Activated gamma-delta T cell (primary cell): ENCODE results near the gene KLF7.

Experiments used
- DNase-seq: peaks from one replicate; lab custom pipeline; 2025; lab: John Stamatoyannopoulos, UW

KLF7 gene

GRCh38 chr2:207149249-207150213 is 16.2 kb downstream of the KLF7 start:
- no peak for DNase-seq

GRCh38 chr2:207148020-207148419 is 17.7 kb downstream of the KLF7 start:
- no peak for DNase-seq

GRCh38 chr2:207144173-207144785 is 21.5 kb downstream of the KLF7 start:
- DNase-seq = no peak

GRCh38 chr2:207143215-207144172 is 22.3 kb downstream of the KLF7 start:
- no peak for DNase-seq

GRCh38 chr2:207142461-207142860 is 23.3 kb downstream of the KLF7 start:
- no peak for DNase-seq

DNA sequence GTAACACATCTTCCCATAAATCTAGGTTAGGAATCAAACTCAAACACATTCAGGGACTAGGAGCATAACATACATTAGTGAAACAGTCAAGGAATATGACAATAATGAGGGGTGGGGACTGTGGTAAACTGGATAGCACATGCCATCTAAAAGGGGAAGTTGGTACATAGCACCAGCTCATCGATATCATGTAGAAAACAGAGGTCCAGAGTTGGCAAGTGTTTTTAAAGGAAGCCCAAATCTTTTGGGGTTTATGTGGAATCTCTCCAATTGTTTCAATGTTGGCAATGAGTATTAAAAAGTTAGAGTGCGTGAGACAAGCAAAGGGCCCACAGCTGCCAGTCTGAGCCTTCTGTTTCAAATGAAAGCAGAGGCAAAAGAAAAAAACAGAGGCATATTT is 24.4 kb downstream of the KLF7 start:
- no peak for DNase-seq

- no peak for DNase-seq
Observed at GRCh38 chr2:207140265-207140664, 25.5 kb downstream of the KLF7 start.

GRCh38 chr2:207139552-207139951 is 26.2 kb downstream of the KLF7 start:
- DNase-seq = no peak

GRCh38 chr2:207138627-207139297 is 27.0 kb downstream of the KLF7 start:
- no peak for DNase-seq

DNA sequence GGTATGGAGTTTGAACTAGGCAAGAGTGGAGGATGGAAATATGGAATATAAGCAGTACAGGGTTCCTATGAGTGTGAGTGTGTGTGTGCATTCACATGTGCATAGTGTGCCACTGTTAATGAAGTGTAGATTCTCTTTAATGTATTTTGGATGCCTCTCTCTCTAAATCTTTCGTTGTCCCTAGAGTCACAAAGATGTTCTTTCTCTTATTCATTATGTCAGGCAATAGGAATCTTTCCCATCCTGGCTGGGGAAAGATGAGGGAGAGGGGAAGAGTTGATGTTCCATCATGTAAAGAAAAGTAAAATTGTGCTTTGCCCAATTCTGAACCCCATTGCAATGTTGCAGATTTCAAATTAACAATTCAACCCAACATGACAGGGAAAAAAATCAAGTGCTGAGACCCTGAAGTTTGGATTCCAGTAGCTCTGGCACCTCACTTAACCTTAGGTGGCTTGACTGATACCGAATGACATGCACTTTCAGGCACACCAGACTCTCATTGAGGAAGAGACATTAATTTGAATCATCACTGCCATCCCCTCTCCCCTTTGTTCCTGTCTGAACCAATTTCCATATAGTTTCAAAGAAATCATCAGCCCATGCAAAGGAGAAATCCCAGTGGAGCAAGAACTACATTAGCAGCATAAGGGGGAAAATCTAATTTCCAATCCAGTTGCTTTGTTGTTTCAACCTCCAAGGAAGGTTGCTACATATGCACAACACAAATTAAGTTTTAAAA is 28.0 kb downstream of the KLF7 start:
- DNase-seq = no peak

- DNase-seq = no peak
Observed at GRCh38 chr2:207136874-207137273, 28.9 kb downstream of the KLF7 start.

DNA sequence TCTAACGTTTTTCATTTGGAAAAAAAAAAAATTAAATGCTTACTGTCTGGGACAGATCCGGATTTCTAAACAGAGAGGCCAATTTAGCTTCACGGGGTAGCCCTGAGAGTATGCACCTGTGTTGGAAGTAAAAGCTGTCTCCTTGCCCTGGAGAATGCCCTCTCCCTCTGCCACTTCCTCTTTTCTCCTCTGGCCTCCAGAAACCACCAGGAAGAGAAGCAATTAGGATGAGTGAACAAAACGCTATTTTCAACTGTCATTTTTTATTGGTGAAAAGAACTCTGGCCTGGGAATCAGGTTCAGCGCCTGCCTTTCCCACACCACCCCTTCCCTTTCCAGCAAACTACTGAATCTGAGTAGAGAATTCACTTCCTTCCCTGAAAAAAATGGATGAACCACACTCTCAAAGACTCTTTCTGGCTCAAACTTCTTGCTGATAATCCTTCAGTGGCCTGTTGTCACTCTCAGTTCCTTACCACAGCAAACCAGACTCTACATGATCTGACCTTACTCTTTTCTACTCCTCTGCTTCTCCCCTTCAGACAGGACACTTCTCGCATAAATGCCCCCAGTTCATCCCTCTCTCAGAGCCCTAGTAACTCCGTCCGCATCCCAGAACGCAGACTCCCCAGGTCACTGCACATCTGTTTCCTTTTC is 29.8 kb downstream of the KLF7 start:
- no peak for DNase-seq

- no peak for DNase-seq
Observed at GRCh38 chr2:207135340-207135739, 30.4 kb downstream of the KLF7 start.

GRCh38 chr2:207133820-207134519 is 31.8 kb downstream of the KLF7 start:
- no peak for DNase-seq

- no peak for DNase-seq
Observed at GRCh38 chr2:207133458-207133819, 32.3 kb downstream of the KLF7 start.

DNA sequence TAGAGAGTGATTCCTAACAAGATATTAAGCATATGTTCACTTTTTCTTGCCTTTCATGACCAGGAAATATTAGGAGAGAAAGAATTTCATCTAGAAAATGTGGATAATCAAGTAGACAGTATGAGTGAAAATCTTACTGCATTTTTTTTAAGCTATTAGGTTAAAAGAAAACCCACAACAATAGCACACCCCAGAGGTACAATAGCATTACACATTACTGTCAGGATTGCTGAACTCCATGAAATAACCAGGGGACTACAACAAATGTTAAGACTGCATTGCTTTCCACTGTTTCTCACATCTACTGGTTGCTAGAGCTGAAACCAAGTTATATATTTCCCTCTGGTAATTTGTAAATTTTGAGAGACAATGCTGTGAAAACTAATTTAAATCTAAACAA is 33.7 kb downstream of the KLF7 start:
- DNase-seq = no peak

DNA sequence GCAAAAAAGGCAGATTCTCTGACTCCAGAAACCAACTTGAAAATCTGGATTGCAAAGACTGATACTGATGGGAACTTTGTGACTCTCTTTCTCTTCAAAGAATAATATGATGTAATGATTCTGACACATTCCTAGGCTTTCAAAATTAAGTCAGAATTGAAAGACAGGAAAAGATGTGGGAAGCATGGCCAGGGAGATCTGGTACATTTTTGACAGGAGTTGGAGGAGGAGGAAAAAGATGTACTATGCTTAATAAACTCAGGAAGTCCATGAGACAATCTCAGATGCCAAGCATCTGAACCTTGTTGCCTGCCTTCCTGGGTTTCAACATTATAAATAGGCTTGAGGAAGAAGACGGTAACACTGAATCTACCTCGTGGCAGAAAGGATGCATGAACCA is 34.2 kb downstream of the KLF7 start:
- no peak for DNase-seq

DNA sequence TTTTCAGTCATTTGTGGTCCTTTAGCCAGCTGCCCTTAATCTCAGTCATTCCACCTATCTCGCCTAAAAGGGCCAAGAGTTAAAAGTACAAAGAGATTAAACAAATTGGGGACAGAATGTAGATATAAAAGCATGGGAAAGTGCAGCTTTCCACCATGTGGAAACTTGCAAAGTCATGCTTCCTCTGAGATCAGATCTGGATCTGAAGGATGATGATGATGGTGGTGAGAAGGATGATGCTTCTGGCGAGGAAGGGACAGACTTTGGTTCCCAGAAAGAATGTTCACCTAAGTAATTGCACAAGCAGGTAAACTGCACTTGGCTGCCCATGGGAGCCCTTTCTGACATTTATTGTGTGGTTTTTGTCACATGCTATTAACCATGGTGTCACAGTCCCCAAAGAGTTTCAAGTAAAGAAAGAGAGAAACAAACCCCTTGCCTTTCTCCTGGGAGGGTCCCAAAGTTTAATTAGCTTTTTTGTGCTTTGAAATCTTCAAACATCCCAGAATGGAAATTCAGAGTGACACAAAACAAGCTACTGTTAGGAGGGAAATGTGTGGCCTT is 34.7 kb downstream of the KLF7 start:
- DNase-seq = no peak

DNA sequence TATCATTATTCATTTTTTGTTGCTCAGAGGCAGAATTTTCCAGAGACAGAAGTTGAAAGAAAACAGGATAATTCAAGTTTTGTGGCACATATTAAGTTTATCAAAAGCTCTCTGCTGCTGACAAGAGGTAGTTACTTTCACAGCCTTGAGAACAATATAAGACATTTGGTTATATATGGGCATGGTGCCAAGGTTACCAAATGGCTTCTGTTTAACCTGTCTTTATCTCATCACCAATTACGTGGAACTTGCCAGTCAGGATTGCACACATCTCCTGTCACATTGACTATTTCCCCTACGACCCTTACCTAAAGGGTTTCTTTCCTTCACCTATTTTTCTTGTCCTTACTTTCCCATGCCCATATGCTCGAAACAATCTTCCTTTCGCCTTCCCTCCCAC is 35.9 kb downstream of the KLF7 start:
- no peak for DNase-seq
